Neural crest cell (in vitro differentiated cells): ENCODE measurements around the gene RAVER2. TPM values are rescaled to one million over a fixed set of nuclear protein-coding genes. Genes with fewer than 3 reads are reported as not detected.
"Not testable (repeated sequence)": the region's sequence is repeated elsewhere in the genome, so short reads cannot be mapped to it uniquely, and the experiment has no call there.

Source experiments
- DNase-seq: peaks from one replicate; pipeline ENCODE4 v3.0.0; 2021; ENCODE audit warnings: low read depth, mixed read lengths, low spot score
- H3K27ac Mint-ChIP-seq: one replicate; pipeline ENCODE4 v1.8.0; 2021; ENCODE audit warnings: mild to moderate bottlenecking, mixed read lengths; ENCODE audit not compliant: unreplicated experiment
- H3K27me3 Mint-ChIP-seq: 2 replicates; pipeline ENCODE4 v1.8.0; 2021; ENCODE audit warnings: low read depth, mild to moderate bottlenecking, mixed read lengths
- H3K36me3 Mint-ChIP-seq: 2 replicates; pipeline ENCODE4 v1.8.0; 2021; ENCODE audit warnings: low read depth, mild to moderate bottlenecking, mixed read lengths
- H3K4me1 Mint-ChIP-seq: 2 replicates; pipeline ENCODE4 v1.8.0; 2021; ENCODE audit warnings: mixed read lengths
- H3K4me3 Mint-ChIP-seq: one replicate; pipeline ENCODE4 v1.8.0; 2021; ENCODE audit warnings: mild to moderate bottlenecking, mixed read lengths
- H3K9me3 Mint-ChIP-seq: 2 replicates; pipeline ENCODE4 v1.8.0; 2021; ENCODE audit warnings: mixed read lengths
- total RNA-seq: library from RNA; stranded (reverse); gene quantifications from 2 replicates; pipeline ENCODE4 v1.2.1, GENCODE V29; 2021
- TF ChIP-seq, protein P1 (sequence below): fragments of 200-600 bp; sonication (generic); conservative IDR thresholded peaks from 2 replicates; pipeline ENCODE4 v1.5.0; 2021; ENCODE audit warnings: antibody characterized with exemption, mild to moderate bottlenecking

The RAVER2 gene
- total RNA-seq, 1 donor from 2014 or later = 27.8 TPM

DNA sequence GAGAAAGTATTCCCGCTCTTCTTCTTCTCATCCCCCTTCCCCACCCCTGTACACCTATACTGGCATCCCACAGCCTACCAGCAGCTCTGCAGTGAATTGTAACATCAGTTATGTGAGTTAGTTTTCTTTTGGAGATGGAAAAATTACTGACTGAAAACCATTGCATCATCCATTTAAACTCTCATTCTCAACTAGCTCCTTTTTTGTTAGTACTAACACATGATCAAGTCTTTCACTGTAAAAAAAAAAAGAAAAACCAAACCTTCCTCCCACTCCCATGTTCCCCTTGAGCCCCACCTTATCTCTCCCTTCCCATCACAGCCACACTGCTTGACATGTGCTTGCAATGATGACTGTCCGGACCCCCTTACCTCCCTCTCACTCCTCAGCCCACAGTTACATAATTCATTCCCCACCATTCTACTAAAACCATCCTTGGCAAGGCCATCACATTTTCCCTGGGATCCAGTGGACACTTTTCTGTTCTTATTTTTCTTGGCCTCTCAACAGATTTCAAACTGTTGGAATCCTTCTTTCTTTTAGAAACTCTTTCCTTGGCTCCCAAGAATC is 23.2 kb upstream of the RAVER2 start:
- Mint-ChIP-seq H3K4me1 (no peaks in the 10 kb centered on the region), H3K9me3 (peaks cover 6% of the 10 kb centered on the region), H3K27ac (no peak overlapping the region), H3K27me3 (peaks cover 19% of the 10 kb centered on the region), H3K4me3 (no peak overlapping the region), H3K36me3 (no peaks in the 10 kb centered on the region)
- DNase-seq = no peak
- TF ChIP-seq, protein P1, sequence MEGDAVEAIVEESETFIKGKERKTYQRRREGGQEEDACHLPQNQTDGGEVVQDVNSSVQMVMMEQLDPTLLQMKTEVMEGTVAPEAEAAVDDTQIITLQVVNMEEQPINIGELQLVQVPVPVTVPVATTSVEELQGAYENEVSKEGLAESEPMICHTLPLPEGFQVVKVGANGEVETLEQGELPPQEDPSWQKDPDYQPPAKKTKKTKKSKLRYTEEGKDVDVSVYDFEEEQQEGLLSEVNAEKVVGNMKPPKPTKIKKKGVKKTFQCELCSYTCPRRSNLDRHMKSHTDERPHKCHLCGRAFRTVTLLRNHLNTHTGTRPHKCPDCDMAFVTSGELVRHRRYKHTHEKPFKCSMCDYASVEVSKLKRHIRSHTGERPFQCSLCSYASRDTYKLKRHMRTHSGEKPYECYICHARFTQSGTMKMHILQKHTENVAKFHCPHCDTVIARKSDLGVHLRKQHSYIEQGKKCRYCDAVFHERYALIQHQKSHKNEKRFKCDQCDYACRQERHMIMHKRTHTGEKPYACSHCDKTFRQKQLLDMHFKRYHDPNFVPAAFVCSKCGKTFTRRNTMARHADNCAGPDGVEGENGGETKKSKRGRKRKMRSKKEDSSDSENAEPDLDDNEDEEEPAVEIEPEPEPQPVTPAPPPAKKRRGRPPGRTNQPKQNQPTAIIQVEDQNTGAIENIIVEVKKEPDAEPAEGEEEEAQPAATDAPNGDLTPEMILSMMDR = no peak

DNA sequence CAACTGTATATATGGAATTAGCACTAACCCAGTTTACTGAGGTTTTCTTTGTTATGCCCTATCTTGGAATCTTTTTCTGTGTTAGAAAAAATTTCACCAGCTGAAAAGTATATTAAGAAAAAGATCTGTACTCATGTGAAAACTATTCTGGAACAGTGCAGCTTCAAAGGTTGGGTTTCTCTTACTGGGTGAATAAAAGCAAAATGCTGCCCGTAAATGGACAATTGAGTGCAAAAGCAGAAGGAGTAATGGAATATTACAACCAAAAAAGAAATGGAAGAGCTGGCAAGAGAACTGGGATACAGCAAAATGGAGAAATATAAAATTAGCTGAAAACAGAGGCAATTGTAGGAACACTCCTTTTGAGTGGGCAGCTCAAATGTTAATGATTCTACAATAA is 17.0 kb upstream of the RAVER2 start:
- Mint-ChIP-seq H3K27ac (no peak overlapping the region), H3K4me3 (no peak overlapping the region)
- TF ChIP-seq, protein P1 = no peak

DNA sequence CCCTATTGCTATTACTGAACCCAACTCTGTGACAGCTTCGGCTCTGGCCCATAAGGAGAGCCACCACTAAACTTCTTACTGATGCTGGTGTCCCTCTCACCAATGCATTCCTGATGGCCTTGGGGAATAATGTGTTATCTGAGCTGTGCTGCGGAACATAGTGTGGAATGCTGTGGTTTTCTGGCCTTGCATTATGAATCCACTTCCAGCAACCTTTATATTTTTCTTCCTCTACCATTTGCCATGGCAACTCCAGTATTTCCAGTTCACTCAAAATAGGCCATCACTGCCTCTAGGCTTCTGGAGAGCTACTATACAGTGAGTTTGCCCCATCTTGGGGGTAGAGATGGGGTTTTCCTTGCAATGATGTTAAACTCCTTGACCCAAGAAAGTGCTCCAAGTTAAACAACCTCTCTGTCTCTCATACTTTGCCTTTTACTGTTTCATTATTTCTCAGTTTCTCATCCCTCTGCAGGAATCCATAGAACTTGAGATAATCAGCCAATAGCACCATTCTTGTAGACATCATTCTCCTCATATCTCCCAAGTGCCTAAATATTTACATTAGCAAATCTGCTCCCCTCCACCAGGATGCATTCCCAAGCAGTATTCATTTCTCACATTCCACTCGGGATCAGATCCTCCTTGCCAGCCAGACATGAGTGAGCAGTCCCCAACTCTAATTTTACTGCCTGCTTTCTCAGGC is 11.1 kb upstream of the RAVER2 start:
- Mint-ChIP-seq H3K9me3 (no peaks in the 10 kb centered on the region), H3K4me3 (no peak overlapping the region), H3K27ac (no peak overlapping the region), H3K36me3 (no peaks in the 10 kb centered on the region), H3K27me3 (no peaks in the 10 kb centered on the region), H3K4me1 (no peaks in the 10 kb centered on the region)
- DNase-seq = no peak
- TF ChIP-seq, protein P1 = no peak

More for the DNA sequence above, 17.0 kb upstream of the RAVER2 start:
- Mint-ChIP-seq H3K4me1 (no peaks in the 10 kb centered on the region), H3K36me3 (no peaks in the 10 kb centered on the region), H3K9me3 (no peaks in the 10 kb centered on the region), H3K27me3 (peaks cover 12% of the 10 kb centered on the region)
- DNase-seq = no peak

DNA sequence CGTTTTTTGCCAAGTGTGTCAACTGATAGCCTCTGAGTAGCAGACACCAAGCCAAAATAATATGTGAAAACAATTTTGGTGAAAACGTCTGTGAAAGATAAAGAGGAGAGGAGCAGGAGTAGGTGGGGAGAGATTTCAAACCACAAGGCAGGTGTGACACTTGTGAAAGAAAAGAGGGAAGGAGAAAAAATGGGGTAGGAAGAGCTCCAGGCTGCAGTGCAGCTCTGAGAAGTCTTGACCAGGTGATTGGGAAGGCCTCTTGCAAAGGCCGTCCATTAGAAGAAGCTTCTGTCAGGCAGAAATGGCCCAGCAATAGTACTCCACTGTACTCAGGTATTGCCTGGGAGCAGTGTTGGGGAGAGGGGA is 10.6 kb upstream of the RAVER2 start:
- Mint-ChIP-seq H3K27ac (no peak overlapping the region), H3K27me3 (no peaks in the 10 kb centered on the region), H3K4me1 (no peaks in the 10 kb centered on the region), H3K4me3 (no peak overlapping the region), H3K36me3 (no peaks in the 10 kb centered on the region), H3K9me3 (no peaks in the 10 kb centered on the region)
- TF ChIP-seq, protein P1 = no peak
- DNase-seq = no peak

DNA sequence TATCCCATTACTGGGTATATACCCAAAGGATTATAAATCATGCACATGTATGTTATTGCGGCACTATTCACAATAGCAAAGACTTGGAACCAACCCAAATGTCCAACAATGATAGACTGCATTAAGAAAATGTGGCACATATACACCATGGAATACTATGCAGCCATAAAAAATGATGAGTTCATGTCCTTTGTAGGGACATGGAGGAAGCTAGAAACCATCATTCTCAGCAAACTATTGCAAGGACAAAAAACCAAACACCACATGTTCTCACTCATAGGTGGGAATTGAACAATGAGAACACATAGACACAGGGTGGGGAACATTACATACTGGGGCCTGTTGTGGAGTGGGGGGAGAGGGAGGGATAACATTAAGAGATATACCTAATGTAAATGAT is 4.2 kb upstream of the RAVER2 start:
- H3K36me3 Mint-ChIP-seq, H3K27me3 Mint-ChIP-seq, H3K4me3 Mint-ChIP-seq, H3K9me3 Mint-ChIP-seq, H3K27ac Mint-ChIP-seq, DNase-seq: not testable (repeated sequence)
- peaks cover 11% of the 10 kb centered on the region for H3K4me1 Mint-ChIP-seq

DNA sequence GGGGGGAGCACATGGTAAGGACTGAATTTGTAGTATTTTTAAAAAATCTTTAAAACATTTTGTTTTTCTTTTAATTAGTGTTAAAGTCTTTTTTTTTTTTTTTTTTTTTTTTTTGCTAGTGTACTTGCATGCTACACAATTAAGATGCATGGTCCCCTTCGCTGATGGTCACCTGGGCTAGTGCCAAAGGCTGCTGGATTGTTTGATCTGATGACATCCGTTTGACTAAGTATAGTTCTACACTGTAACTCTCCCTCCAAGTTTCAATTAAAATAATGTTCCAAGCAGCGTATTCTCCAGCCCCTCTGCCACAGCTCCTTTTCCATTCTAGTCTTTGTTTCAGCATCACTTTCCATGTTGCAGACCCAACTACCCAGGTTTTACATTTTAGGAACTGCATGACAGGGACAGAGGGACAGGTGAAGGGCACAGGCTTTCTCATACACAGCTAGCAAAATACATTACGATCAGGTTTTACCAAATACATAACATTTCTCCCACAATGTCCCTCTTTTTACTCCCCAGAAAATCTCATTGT is 852 bp upstream of the RAVER2 start:
- no peaks in the 10 kb centered on the region for H3K9me3 Mint-ChIP-seq
- peaks cover 8% of the 10 kb centered on the region for H3K27me3 Mint-ChIP-seq
- H3K27ac Mint-ChIP-seq = no peak overlapping the region
- H3K36me3 Mint-ChIP-seq = no peaks in the 10 kb centered on the region
- TF ChIP-seq, protein P1 = no peak
- H3K4me1 Mint-ChIP-seq = peaks cover 29% of the 10 kb centered on the region
- DNase-seq = no peak
- H3K4me3 Mint-ChIP-seq = peak overlapping the region; percentile 89
